HG03135 (cell line): Measurements from ENCODE around the gene PCDHA1.
"Not testable (repeated sequence)": the region's sequence is repeated elsewhere in the genome, so short reads cannot be mapped to it uniquely, and the experiment has no call there.

Experiments used
- ATAC-seq: cut with Tn5 transposase; IDR thresholded peaks from one replicate; pipeline ENCODE4 v1.9.1; 2021; ENCODE audit warnings: mild to moderate bottlenecking, moderate library complexity; ENCODE audit not compliant: unreplicated experiment

Gene PCDHA1

DNA sequence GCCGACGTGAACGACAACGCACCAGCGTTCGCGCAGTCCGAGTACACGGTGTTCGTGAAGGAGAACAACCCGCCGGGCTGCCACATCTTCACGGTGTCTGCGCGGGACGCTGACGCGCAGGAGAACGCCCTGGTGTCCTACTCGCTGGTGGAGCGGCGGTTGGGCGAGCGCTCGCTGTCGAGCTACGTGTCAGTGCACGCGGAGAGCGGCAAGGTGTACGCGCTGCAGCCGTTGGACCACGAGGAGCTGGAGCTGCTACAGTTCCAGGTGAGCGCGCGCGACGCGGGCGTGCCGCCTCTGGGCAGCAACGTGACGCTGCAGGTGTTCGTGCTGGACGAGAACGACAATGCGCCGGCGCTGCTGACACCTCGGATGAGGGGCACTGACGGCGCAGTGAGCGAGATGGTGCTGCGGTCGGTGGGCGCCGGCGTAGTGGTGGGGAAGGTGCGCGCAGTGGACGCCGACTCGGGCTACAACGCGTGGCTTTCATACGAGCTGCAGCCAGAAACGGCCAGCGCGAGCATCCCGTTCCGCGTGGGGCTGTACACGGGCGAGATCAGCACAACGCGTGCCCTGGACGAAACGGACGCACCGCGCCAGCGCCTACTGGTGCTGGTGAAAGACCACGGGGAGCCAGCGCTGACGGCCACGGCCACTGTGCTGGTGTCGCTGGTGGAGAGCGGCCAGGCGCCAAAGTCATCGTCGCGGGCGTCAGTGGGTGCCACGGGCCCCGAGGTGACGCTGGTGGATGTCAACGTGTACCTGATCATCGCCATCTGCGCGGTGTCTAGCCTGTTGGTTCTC, 64.1 kb downstream of the PCDHA1 start:
- not testable (repeated sequence) for ATAC-seq

DNA sequence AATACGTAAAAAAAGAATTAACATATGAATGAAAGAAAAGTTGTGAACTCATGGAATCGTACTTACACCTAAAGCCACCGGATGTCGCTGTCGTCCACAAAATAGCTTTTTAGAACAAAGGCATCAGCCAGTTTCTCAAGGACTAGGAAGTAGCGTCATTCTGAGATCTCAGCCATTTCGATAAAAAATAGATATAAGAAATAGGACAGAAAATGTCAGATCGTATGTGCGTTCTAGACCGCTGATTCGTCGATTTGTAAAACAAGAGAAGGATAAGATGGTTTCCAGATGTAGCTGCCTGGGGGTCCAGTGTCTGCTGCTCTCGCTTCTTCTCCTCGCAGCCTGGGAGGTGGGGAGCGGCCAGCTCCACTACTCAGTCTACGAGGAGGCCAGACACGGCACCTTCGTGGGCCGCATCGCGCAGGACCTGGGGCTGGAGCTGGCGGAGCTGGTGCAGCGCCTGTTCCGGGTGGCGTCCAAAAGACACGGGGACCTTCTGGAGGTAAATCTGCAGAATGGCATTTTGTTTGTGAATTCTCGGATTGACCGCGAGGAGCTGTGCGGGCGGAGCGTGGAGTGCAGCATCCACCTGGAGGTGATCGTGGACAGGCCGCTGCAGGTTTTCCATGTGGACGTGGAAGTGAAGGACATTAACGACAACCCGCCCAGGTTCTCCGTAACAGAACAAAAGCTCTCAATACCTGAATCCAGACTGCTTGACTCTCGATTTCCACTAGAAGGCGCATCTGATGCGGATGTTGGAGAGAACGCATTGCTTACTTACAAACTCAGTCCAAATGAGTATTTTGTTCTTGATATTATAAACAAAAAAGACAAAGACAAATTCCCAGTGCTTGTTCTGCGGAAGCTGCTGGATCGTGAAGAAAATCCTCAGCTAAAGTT, 70.1 kb downstream of the PCDHA1 start, which contains the start of gene PCDHA10:
Gene PCDHA10, plus strand, starts transcription at position 126 of the 903 bp plus-strand sequence. Its CDS starts 152 bp downstream, at position 278.
- no peak for ATAC-seq

DNA sequence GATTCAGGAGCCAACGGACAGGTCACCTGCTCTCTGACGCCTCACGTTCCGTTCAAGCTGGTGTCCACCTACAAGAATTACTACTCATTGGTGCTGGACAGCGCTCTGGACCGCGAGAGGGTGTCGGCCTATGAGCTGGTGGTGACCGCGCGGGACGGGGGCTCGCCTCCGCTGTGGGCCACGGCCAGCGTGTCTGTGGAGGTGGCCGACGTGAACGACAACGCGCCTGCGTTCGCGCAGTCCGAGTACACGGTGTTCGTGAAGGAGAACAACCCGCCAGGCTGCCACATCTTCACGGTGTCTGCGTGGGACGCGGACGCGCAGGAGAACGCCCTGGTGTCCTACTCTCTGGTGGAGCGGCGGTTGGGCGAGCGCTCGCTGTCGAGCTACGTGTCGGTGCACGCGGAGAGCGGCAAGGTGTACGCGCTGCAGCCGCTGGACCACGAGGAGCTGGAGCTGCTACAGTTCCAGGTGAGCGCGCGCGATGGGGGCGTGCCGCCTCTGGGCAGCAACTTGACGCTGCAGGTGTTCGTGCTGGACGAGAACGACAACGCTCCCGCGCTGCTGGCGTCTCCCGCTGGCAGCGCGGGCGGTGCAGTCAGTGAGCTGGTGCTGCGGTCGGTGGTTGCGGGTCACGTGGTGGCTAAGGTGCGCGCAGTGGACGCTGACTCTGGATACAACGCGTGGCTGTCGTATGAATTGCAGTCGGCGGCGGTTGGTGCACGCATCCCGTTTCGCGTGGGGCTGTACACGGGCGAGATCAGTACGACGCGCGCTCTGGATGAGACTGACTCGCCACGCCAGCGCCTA, 71.4 kb downstream of the PCDHA1 start:
- ATAC-seq: no peak

GRCh38 chr5:140857987-140858240, 72.0 kb downstream of the PCDHA1 start:
- no peak for ATAC-seq

DNA sequence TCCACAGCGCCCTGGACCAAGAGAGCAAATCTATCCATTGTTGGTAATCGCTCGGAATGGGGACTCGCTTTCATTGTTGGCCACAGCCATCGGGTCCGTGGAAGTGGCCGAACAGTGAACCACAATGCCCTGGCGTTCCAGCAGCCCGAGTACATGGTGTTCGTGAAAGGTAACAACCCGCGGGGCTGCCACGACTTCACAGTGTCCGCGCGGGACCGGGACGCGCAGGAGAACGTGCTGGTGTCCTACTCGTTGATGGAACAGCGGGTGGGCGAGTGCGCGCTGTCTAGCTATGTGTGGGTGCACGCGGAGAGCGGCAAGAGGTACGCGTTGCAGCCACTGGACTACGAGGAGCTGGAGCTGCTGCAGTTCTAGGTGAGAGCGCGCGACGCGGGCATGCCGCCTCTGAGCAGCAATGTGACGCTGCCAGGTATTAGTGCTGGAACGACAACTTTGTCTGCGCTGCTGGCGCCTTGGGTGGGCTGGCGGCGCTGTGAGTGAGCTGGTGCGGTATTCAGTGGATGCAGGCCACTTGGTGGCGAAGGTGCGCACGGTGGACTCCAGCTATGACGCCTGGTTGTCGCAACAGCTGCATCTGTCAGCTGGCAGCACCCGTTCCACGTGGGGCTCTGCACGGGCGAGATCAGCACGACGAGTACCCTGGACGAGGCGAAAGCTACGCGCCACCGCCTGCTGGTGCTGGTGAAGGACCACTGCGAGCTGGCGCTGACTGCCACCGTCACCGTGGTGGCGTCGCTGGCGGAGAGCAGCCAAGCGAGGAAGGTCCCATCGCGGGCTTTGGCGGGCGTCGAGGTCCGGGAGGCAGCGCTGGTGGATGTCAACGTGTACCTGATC, 76.7 kb downstream of the PCDHA1 start:
- no peak for ATAC-seq

- no peak for ATAC-seq
Observed at GRCh38 chr5:140868721-140869554, 83.0 kb downstream of the PCDHA1 start, which contains the start of gene PCDHA11. PCDHA11 (plus strand) TSS chr5:140868957; CDS start chr5:140869104, 147 bp downstream.

DNA sequence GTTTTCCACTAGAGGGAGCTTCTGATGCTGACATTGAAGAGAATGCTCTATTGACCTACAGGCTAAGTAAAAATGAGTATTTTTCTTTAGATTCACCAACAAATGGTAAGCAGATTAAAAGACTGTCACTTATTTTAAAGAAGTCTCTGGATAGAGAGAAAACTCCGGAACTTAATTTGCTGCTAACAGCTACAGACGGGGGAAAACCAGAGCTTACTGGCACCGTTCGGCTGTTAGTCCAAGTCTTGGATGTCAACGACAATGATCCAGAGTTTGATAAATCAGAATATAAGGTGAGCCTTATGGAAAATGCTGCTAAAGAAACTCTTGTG, 83.6 kb downstream of the PCDHA1 start:
- no peak for ATAC-seq

- no peak for ATAC-seq
Observed at GRCh38 chr5:140870221-140871201, 84.6 kb downstream of the PCDHA1 start.

- no peak for ATAC-seq
Observed at GRCh38 chr5:140875085-140876065, 89.4 kb downstream of the PCDHA1 start, which contains the start of gene PCDHA12. PCDHA12 (plus strand) TSS chr5:140875308; CDS start chr5:140875473, 165 bp downstream.

GRCh38 chr5:140876541-140877261, 90.8 kb downstream of the PCDHA1 start:
- ATAC-seq: not testable (repeated sequence)

GRCh38 chr5:140877262-140877581, 91.3 kb downstream of the PCDHA1 start:
- ATAC-seq: no peak

- ATAC-seq: no peak
Observed at GRCh38 chr5:140881889-140882590, 96.1 kb downstream of the PCDHA1 start, which contains the start of gene PCDHA13. PCDHA13 (plus strand) TSS chr5:140882124; CDS start chr5:140882269, 145 bp downstream.

DNA sequence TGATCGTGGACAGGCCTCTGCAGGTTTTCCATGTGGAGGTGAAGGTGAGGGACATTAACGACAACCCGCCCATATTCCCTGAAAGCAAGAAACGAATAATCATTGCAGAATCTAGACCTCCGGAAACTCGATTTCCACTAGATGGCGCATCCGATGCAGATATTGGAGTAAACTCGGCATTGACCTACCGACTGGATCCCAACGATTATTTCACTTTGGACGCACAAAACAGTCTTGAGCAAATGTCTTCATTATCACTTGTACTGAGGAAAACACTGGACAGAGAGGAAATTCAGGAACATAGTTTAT, 96.6 kb downstream of the PCDHA1 start:
- ATAC-seq: no peak

GRCh38 chr5:140883373-140883772, 97.4 kb downstream of the PCDHA1 start:
- ATAC-seq: no peak

DNA sequence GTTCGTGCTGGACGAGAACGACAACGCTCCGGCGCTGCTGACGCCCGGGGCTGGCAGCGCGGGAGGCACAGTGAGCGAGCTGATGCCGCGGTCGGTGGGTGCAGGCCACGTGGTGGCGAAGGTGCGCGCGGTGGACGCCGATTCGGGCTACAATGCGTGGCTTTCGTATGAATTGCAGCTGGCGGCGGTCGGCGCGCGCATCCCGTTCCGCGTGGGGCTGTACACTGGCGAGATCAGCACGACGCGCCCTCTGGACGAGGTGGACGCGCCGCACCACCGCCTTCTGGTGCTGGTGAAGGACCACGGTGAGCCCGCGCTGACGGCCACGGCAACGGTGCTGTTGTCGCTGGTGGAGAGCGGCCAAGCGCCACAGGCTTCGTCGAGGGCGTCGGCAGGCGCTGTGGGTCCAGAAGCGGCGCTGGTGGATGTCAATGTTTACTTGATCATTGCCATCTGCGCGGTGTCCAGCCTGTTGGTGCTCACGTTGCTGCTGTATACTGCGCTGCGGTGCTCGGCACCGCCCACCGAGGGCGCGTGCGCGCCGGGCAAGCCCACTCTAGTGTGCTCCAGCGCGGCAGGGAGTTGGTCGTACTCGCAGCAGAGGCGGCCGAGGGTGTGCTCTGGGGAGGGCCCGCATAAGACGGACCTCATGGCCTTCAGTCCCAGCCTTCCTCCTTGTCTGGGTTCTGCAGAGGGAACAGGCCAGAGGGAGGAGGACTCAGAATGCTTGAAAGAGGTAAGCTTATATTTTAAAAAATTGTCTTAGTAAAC, 98.2 kb downstream of the PCDHA1 start:
- ATAC-seq: no peak
